8988T (cell line): ENCODE measurements around the gene IST1.
"Not testable (repeated sequence)": the region's sequence is repeated elsewhere in the genome, so short reads cannot be mapped to it uniquely, and the experiment has no call there.

ENCODE experiments used
- DNase-seq: peaks from one replicate; pipeline ENCODE4 v3.0.0; 2011

IST1 gene

GRCh38 chr16:71894921-71895678 lies at the start of gene IST1:
TSS of gene IST1 (plus strand) at chr16:71895531. CDS start at chr16:71915641, 20,110 bp downstream.
- DNase-seq, result peak; percentile 95

GRCh38 chr16:71845639-71846430 lies 49.5 kb upstream of the IST1 start, which contains the start of gene ATXN1L:
TSS of gene ATXN1L (plus strand) at chr16:71845976. CDS start at chr16:71849741, 3,765 bp downstream.
- peak; percentile 99 for DNase-seq

- no peak for DNase-seq
Measured at GRCh38 chr16:71846431-71846830, 48.9 kb upstream of the IST1 start.

GRCh38 chr16:71847096-71847495 lies 48.2 kb upstream of the IST1 start:
- no peak for DNase-seq

- DNase-seq, result no peak
Measured at GRCh38 chr16:71848622-71849021, 46.7 kb upstream of the IST1 start.

- no peak for DNase-seq
Measured at GRCh38 chr16:71851746-71852145, 43.6 kb upstream of the IST1 start.

GRCh38 chr16:71852158-71852557 lies 43.2 kb upstream of the IST1 start:
- DNase-seq, result no peak

GRCh38 chr16:71852561-71852960 lies 42.8 kb upstream of the IST1 start:
- no peak for DNase-seq

- DNase-seq, result no peak
Measured at GRCh38 chr16:71853413-71853812, 41.9 kb upstream of the IST1 start.

- DNase-seq, result no peak
Measured at GRCh38 chr16:71854369-71854948, 40.9 kb upstream of the IST1 start.

- DNase-seq, result no peak
Measured at GRCh38 chr16:71855937-71856662, 39.2 kb upstream of the IST1 start.

GRCh38 chr16:71859762-71860521 lies 35.4 kb upstream of the IST1 start:
- DNase-seq, result no peak

GRCh38 chr16:71863995-71864394 lies 31.3 kb upstream of the IST1 start:
- no peak for DNase-seq

GRCh38 chr16:71865173-71865863 lies 30.0 kb upstream of the IST1 start:
- no peak for DNase-seq

GRCh38 chr16:71867175-71867574 lies 28.2 kb upstream of the IST1 start:
- DNase-seq, result not testable (repeated sequence)

- no peak for DNase-seq
Measured at GRCh38 chr16:71867939-71868338, 27.4 kb upstream of the IST1 start.

- no peak for DNase-seq
Measured at GRCh38 chr16:71869089-71869488, 26.2 kb upstream of the IST1 start.

GRCh38 chr16:71870818-71871217 lies 24.5 kb upstream of the IST1 start:
- DNase-seq, result no peak

GRCh38 chr16:71873199-71873598 lies 22.1 kb upstream of the IST1 start:
- no peak for DNase-seq

- DNase-seq, result no peak
Measured at GRCh38 chr16:71878911-71879310, 16.4 kb upstream of the IST1 start.

- no peak for DNase-seq
Measured at GRCh38 chr16:71880176-71880575, 15.2 kb upstream of the IST1 start.
